ENCODE results near the gene ZNF69.
"Not testable (repeated sequence)": the region's sequence is repeated elsewhere in the genome, so short reads cannot be mapped to it uniquely, and the experiment has no call there.

ZNF69 gene

GRCh38 chr19:11880598-11880997 is 7.0 kb upstream of the ZNF69 start:
- DNase-seq (ENCODE audit: insufficient read length, low spot score) (no peak), FAIRE-seq (no peak)
- no peak for TF ChIP-seq POLR2A (IDR thresholded peaks at IDR 0.05; ENCODE audit: low read depth, low read length)

GRCh38 chr19:11881151-11881800 is 6.3 kb upstream of the ZNF69 start:
- no peak for TF ChIP-seq POLR2A (IDR thresholded peaks at IDR 0.05; ENCODE audit: low read depth, low read length)
- FAIRE-seq (no peak), DNase-seq (ENCODE audit: insufficient read length, low spot score) (peak; percentile 40)

- DNase-seq (ENCODE audit: insufficient read length, low spot score): no peak
- no peak for FAIRE-seq
- TF ChIP-seq POLR2A (IDR thresholded peaks at IDR 0.05; ENCODE audit: low read depth, low read length): no peak
These were observed 5.0 kb upstream of the ZNF69 start for GRCh38 chr19:11882606-11883005.

GRCh38 chr19:11887234-11887610 is 360 bp upstream of the ZNF69 start:
- no peak for TF ChIP-seq POLR2A (IDR thresholded peaks at IDR 0.05; ENCODE audit: low read depth, low read length)
- FAIRE-seq (no peak), DNase-seq (ENCODE audit: insufficient read length, low spot score) (no peak)

- not testable (repeated sequence) for DNase-seq (ENCODE audit: insufficient read length, low spot score); FAIRE-seq
These were observed 2.3 kb downstream of the ZNF69 start for GRCh38 chr19:11889901-11890300.

- TF ChIP-seq POLR2A (IDR thresholded peaks at IDR 0.05; ENCODE audit: low read depth, low read length): no peak
- DNase-seq (ENCODE audit: insufficient read length, low spot score) (no peak), FAIRE-seq (no peak)
These were observed 3.1 kb downstream of the ZNF69 start for GRCh38 chr19:11890634-11891033.

GRCh38 chr19:11894851-11895250 is 7.3 kb downstream of the ZNF69 start:
- TF ChIP-seq POLR2A (IDR thresholded peaks at IDR 0.05; ENCODE audit: low read depth, low read length): no peak
- no peak for FAIRE-seq
- no peak for DNase-seq (ENCODE audit: insufficient read length, low spot score)

GRCh38 chr19:11902228-11902627 is 14.6 kb downstream of the ZNF69 start:
- FAIRE-seq (no peak), DNase-seq (ENCODE audit: insufficient read length, low spot score) (no peak)
- no peak for TF ChIP-seq POLR2A (IDR thresholded peaks at IDR 0.05; ENCODE audit: low read depth, low read length)

- DNase-seq (ENCODE audit: insufficient read length, low spot score) (no peak), FAIRE-seq (no peak)
- TF ChIP-seq POLR2A (IDR thresholded peaks at IDR 0.05; ENCODE audit: low read depth, low read length): no peak
These were observed 18.3 kb downstream of the ZNF69 start for GRCh38 chr19:11905928-11906327.

- DNase-seq (ENCODE audit: insufficient read length, low spot score); FAIRE-seq: not testable (repeated sequence)
These were observed 24.4 kb downstream of the ZNF69 start for GRCh38 chr19:11911937-11912336.

GRCh38 chr19:11914417-11915051 is 27.0 kb downstream of the ZNF69 start:
- DNase-seq (ENCODE audit: insufficient read length, low spot score); FAIRE-seq: not testable (repeated sequence)

GRCh38 chr19:11921852-11922495 is 34.4 kb downstream of the ZNF69 start:
- no peak for FAIRE-seq

GRCh38 chr19:11924886-11925650 is 37.5 kb downstream of the ZNF69 start, which contains the start of gene ZNF700:
Gene ZNF700, plus strand, starts transcription at chr19:11925107. Its CDS starts 104 bp downstream, at chr19:11925211.
- DNase-seq (ENCODE audit: insufficient read length, low spot score) (peak; percentile 82), FAIRE-seq (peak; percentile 73)
- TF ChIP-seq POLR2A (IDR thresholded peaks at IDR 0.05; ENCODE audit: low read depth, low read length): peak; percentile 60

More at GRCh38 chr19:11921852-11922495, 34.4 kb downstream of the ZNF69 start:
- no peak for DNase-seq (ENCODE audit: insufficient read length, low spot score)
- no peak for TF ChIP-seq POLR2A (IDR thresholded peaks at IDR 0.05; ENCODE audit: low read depth, low read length)

- not testable (repeated sequence) for DNase-seq (ENCODE audit: insufficient read length, low spot score); FAIRE-seq
These were observed 38.1 kb downstream of the ZNF69 start for GRCh38 chr19:11925651-11926187.

Measured in H54 (cell line).